NCI-H1048 (cell line): ENCODE measurements around the gene ARL14EPL.
"Not testable (repeated sequence)": the region's sequence is repeated elsewhere in the genome, so short reads cannot be mapped to it uniquely, and the experiment has no call there.

Source experiments
- DNase-seq: peaks from one replicate; lab custom pipeline; 2025; lab: John Stamatoyannopoulos, UW

ARL14EPL gene

GRCh38 chr5:116046823-116047222, 14.6 kb downstream of the ARL14EPL start:
- DNase-seq, result no peak

- no peak for DNase-seq
Observed at GRCh38 chr5:116058346-116058936, 26.2 kb downstream of the ARL14EPL start.

GRCh38 chr5:116062352-116062751, 30.1 kb downstream of the ARL14EPL start:
- no peak for DNase-seq

- no peak for DNase-seq
Observed at GRCh38 chr5:116063950-116064349, 31.7 kb downstream of the ARL14EPL start.

GRCh38 chr5:116068028-116068632, 35.9 kb downstream of the ARL14EPL start:
- DNase-seq, result no peak

- no peak for DNase-seq
Observed at GRCh38 chr5:116071211-116071610, 38.9 kb downstream of the ARL14EPL start.

- DNase-seq, result no peak
Observed at GRCh38 chr5:116075191-116075831, 43.0 kb downstream of the ARL14EPL start.

GRCh38 chr5:116076496-116076895, 44.2 kb downstream of the ARL14EPL start:
- no peak for DNase-seq

GRCh38 chr5:116078199-116078598, 45.9 kb downstream of the ARL14EPL start:
- no peak for DNase-seq

- no peak for DNase-seq
Observed at GRCh38 chr5:116084287-116084691, 52.0 kb downstream of the ARL14EPL start.

GRCh38 chr5:116084871-116085715, 52.8 kb downstream of the ARL14EPL start, which contains the start of gene COMMD10:
COMMD10 (plus strand) TSS chr5:116085025.
- DNase-seq, result peak; percentile 54

GRCh38 chr5:116086309-116086708, 54.0 kb downstream of the ARL14EPL start:
- DNase-seq, result not testable (repeated sequence)

GRCh38 chr5:116088062-116088461, 55.8 kb downstream of the ARL14EPL start:
- no peak for DNase-seq

GRCh38 chr5:116090302-116090701, 58.0 kb downstream of the ARL14EPL start:
- DNase-seq, result no peak

- no peak for DNase-seq
Observed at GRCh38 chr5:116091416-116091815, 59.1 kb downstream of the ARL14EPL start.

GRCh38 chr5:116097301-116097700, 65.0 kb downstream of the ARL14EPL start:
- no peak for DNase-seq

- no peak for DNase-seq
Observed at GRCh38 chr5:116098998-116099397, 66.7 kb downstream of the ARL14EPL start.

GRCh38 chr5:116104941-116105340, 72.7 kb downstream of the ARL14EPL start:
- DNase-seq, result not testable (repeated sequence)
